ENCODE data around the gene INO80C.
"Not testable (repeated sequence)": the region's sequence is repeated elsewhere in the genome, so short reads cannot be mapped to it uniquely, and the experiment has no call there.

INO80C gene

GRCh38 chr18:35489913-35490490, 7.8 kb downstream of the INO80C start:
- Histone ChIP-seq H3K9me2 (replicated peaks; ENCODE audit: control insufficient read depth, low read length) (no peaks in the 10 kb centered on the region), H3K9me3 (ENCODE audit: control insufficient read depth, insufficient read depth, low read length) (no peaks in the 10 kb centered on the region), H3K4me3 (ENCODE audit: low read length) (no peak overlapping the region), H3K79me2 (ENCODE audit: control insufficient read depth, low read length) (peaks cover 61% of the 10 kb centered on the region), H4K20me1 (ENCODE audit: control insufficient read depth, insufficient read depth, low read depth, low read length) (no peaks in the 10 kb centered on the region), H3K27me3 (ENCODE audit: control insufficient read depth, low read length) (no peaks in the 10 kb centered on the region), H3K27ac (ENCODE audit: low read depth, low read length) (no peak overlapping the region), H3F3A (ENCODE audit: control insufficient read depth, insufficient read depth) (no peaks in the 10 kb centered on the region), H3K36me3 (ENCODE audit: control insufficient read depth, low read length) (0 out of 2 replicates have a peak, but pooled peaks cover 4% of the 10 kb centered on the region), H3K4me2 (ENCODE audit: low read length) (no peak overlapping the region), H3K4me1 (ENCODE audit: control insufficient read depth, low read length) (peaks cover 21% of the 10 kb centered on the region)
- TF ChIP-seq CTCF (IDR thresholded peaks at IDR 0.05; ENCODE audit: low read depth, low read length, poor library complexity, severe bottlenecking) (no peak), EZH2phosphoT487 (IDR thresholded peaks at IDR 0.05; ENCODE audit: borderline replicate concordance, low read length) (no peak)

GRCh38 chr18:35489281-35489680, 8.5 kb downstream of the INO80C start:
- H3K27me3 ChIP-seq (ENCODE audit: control insufficient read depth, low read length); H4K20me1 ChIP-seq (ENCODE audit: control insufficient read depth, insufficient read depth, low read depth, low read length); H3K9me2 ChIP-seq (replicated peaks; ENCODE audit: control insufficient read depth, low read length); H3F3A ChIP-seq (ENCODE audit: control insufficient read depth, insufficient read depth); H3K4me2 ChIP-seq (ENCODE audit: low read length); H3K9me3 ChIP-seq (ENCODE audit: control insufficient read depth, insufficient read depth, low read length); H3K27ac ChIP-seq (ENCODE audit: low read depth, low read length); H3K36me3 ChIP-seq (ENCODE audit: control insufficient read depth, low read length); H3K4me3 ChIP-seq (ENCODE audit: low read length): not testable (repeated sequence)
- Histone ChIP-seq H3K79me2 (ENCODE audit: control insufficient read depth, low read length) (peaks cover 60% of the 10 kb centered on the region), H3K4me1 (ENCODE audit: control insufficient read depth, low read length) (peaks cover 14% of the 10 kb centered on the region)

GRCh38 chr18:35488396-35488795, 9.4 kb downstream of the INO80C start:
- not testable (repeated sequence) for H3K27me3 ChIP-seq (ENCODE audit: control insufficient read depth, low read length); H4K20me1 ChIP-seq (ENCODE audit: control insufficient read depth, insufficient read depth, low read depth, low read length); H3K4me2 ChIP-seq (ENCODE audit: low read length); H3K9me2 ChIP-seq (replicated peaks; ENCODE audit: control insufficient read depth, low read length); H3K9me3 ChIP-seq (ENCODE audit: control insufficient read depth, insufficient read depth, low read length); H3K27ac ChIP-seq (ENCODE audit: low read depth, low read length); H3F3A ChIP-seq (ENCODE audit: control insufficient read depth, insufficient read depth); H3K4me3 ChIP-seq (ENCODE audit: low read length); H3K36me3 ChIP-seq (ENCODE audit: control insufficient read depth, low read length)
- peaks cover 54% of the 10 kb centered on the region for H3K79me2 ChIP-seq (ENCODE audit: control insufficient read depth, low read length)
- H3K4me1 ChIP-seq (ENCODE audit: control insufficient read depth, low read length): peaks cover 13% of the 10 kb centered on the region

GRCh38 chr18:35487525-35487924, 10.2 kb downstream of the INO80C start:
- not testable (repeated sequence) for H3K9me2 ChIP-seq (replicated peaks; ENCODE audit: control insufficient read depth, low read length); H3K36me3 ChIP-seq (ENCODE audit: control insufficient read depth, low read length); H3K27me3 ChIP-seq (ENCODE audit: control insufficient read depth, low read length); H3K4me2 ChIP-seq (ENCODE audit: low read length); H3K27ac ChIP-seq (ENCODE audit: low read depth, low read length); H4K20me1 ChIP-seq (ENCODE audit: control insufficient read depth, insufficient read depth, low read depth, low read length); H3K9me3 ChIP-seq (ENCODE audit: control insufficient read depth, insufficient read depth, low read length); H3F3A ChIP-seq (ENCODE audit: control insufficient read depth, insufficient read depth); H3K4me3 ChIP-seq (ENCODE audit: low read length)
- peaks cover 13% of the 10 kb centered on the region for H3K4me1 ChIP-seq (ENCODE audit: control insufficient read depth, low read length)
- H3K79me2 ChIP-seq (ENCODE audit: control insufficient read depth, low read length): peaks cover 54% of the 10 kb centered on the region

- peaks cover 2% of the 10 kb centered on the region for H3K4me1 ChIP-seq (ENCODE audit: control insufficient read depth, low read length)
Observed at GRCh38 chr18:35485852-35486251, 11.9 kb downstream of the INO80C start.

More at GRCh38 chr18:35485852-35486251, 11.9 kb downstream of the INO80C start:
- TF ChIP-seq EZH2phosphoT487 (IDR thresholded peaks at IDR 0.05; ENCODE audit: borderline replicate concordance, low read length): no peak
- no peak for TF ChIP-seq CTCF (IDR thresholded peaks at IDR 0.05; ENCODE audit: low read depth, low read length, poor library complexity, severe bottlenecking)
- Histone ChIP-seq H3K36me3 (ENCODE audit: control insufficient read depth, low read length) (0 out of 2 replicates have a peak, but pooled peaks cover 4% of the 10 kb centered on the region), H3K27me3 (ENCODE audit: control insufficient read depth, low read length) (no peaks in the 10 kb centered on the region), H4K20me1 (ENCODE audit: control insufficient read depth, insufficient read depth, low read depth, low read length) (no peaks in the 10 kb centered on the region), H3K27ac (ENCODE audit: low read depth, low read length) (no peak overlapping the region), H3K4me3 (ENCODE audit: low read length) (no peak overlapping the region), H3F3A (ENCODE audit: control insufficient read depth, insufficient read depth) (no peaks in the 10 kb centered on the region), H3K9me3 (ENCODE audit: control insufficient read depth, insufficient read depth, low read length) (no peaks in the 10 kb centered on the region), H3K4me2 (ENCODE audit: low read length) (no peak overlapping the region), H3K79me2 (ENCODE audit: control insufficient read depth, low read length) (peaks cover 39% of the 10 kb centered on the region), H3K9me2 (replicated peaks; ENCODE audit: control insufficient read depth, low read length) (no peaks in the 10 kb centered on the region)
